ENCODE data around the gene PROX1. TPM values are rescaled to one million over a fixed set of nuclear protein-coding genes. Genes with fewer than 3 reads are reported as not detected.

PROX1 gene
- total and polyA plus RNA-seq, 12 donors, result 2.5 to 132 (median 110) TPM

GRCh38 chr1:214017191-214017982, 29.6 kb downstream of the PROX1 start:
- Histone ChIP-seq H3K4me1 (peaks cover 0 to 54% (median 17%) of the 10 kb centered on the region in 9 donors), H3K27me3 (no peaks in the 10 kb centered on the region), H3K9me3 (no peaks in the 10 kb centered on the region), H3K4me3 (no peak overlapping the region), H3K27ac (peak overlapping the region in 4 of 10 donors; percentile 1 to 55 (median 34)), H3K36me3 (peaks cover 0 to 16% (median 0%) of the 10 kb centered on the region in 9 donors)
- TF ChIP-seq, protein P1, sequence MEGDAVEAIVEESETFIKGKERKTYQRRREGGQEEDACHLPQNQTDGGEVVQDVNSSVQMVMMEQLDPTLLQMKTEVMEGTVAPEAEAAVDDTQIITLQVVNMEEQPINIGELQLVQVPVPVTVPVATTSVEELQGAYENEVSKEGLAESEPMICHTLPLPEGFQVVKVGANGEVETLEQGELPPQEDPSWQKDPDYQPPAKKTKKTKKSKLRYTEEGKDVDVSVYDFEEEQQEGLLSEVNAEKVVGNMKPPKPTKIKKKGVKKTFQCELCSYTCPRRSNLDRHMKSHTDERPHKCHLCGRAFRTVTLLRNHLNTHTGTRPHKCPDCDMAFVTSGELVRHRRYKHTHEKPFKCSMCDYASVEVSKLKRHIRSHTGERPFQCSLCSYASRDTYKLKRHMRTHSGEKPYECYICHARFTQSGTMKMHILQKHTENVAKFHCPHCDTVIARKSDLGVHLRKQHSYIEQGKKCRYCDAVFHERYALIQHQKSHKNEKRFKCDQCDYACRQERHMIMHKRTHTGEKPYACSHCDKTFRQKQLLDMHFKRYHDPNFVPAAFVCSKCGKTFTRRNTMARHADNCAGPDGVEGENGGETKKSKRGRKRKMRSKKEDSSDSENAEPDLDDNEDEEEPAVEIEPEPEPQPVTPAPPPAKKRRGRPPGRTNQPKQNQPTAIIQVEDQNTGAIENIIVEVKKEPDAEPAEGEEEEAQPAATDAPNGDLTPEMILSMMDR (IDR thresholded peaks at IDR 0.05), result no peak
- DNase-seq (no peak), ATAC-seq (no peak)
- intact Hi-C loops (cut with DNase I), result no loop called here
- WGBS, 2 donors, result 86 to 89% methylated on average over 11 of the region's 11 CpGs

DNA sequence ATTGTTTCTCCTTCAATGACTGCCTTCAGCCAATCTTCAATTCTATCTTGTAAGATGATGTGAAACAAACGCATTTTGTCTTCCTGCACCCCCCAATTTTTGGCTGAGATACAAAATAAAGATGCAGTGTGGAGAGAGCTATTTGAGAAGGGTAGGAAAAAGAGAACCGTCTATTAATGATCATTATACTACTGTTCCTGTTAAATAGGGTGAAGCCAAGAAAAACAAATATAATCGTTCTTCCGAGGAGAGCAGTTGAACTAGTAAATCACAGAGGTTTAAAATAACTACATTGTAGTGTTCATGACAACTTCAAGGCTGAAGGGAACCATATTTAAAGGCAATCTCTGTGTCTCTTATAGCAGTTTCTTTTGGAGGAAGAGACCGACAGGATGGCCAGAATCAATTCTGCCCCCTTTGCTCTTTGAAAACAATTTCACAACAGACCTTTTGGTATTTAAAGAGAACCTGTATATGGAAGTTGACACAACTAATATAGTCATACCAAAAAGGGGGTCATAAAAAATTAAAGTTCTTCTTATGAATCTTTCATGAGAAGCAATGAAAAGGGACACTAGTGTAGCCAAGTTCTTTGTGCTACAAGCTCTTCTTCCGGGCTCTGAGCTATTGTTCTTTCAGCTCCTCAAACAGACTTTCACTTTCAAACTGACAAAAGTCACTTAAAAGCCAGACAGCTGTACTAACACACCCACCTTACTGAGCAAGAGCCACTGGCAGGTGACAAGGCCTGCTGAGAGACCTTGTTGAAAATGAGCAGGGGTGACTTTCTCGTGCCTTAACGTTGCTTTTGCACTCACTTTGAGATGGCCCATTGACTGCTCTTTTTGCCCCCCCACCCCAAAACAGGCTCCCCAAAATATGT, 30.9 kb downstream of the PROX1 start:
- no peak for ATAC-seq
- Histone ChIP-seq H3K4me3 (no peak overlapping the region), H3K36me3 (peaks cover 0 to 12% (median 0%) of the 10 kb centered on the region in 9 donors), H3K9me3 (no peaks in the 10 kb centered on the region), H3K27ac (peak overlapping the region in 6 of 10 donors; percentile 2 to 55 (median 38)), H3K27me3 (no peaks in the 10 kb centered on the region), H3K4me1 (peaks cover 0 to 50% (median 17%) of the 10 kb centered on the region in 9 donors)
- DNase-seq, result no peak
- 30 to 35% methylated on average over 8 of the region's 8 CpGs for WGBS, 2 donors
- intact Hi-C loops (cut with DNase I), result no loop called here
- TF ChIP-seq, protein P1 (IDR thresholded peaks at IDR 0.05), result no peak

GRCh38 chr1:214019499-214019898, 31.7 kb downstream of the PROX1 start:
- peaks cover 0 to 12% (median 0%) of the 10 kb centered on the region in 9 donors for H3K36me3 ChIP-seq
- no peaks in the 10 kb centered on the region for H3K27me3 ChIP-seq
- TF ChIP-seq, protein P1 (IDR thresholded peaks at IDR 0.05), result no peak
- intact Hi-C loops (cut with DNase I), result no loop called here
- peaks cover 0 to 44% (median 9%) of the 10 kb centered on the region in 9 donors for H3K4me1 ChIP-seq
- H3K4me3 ChIP-seq, result no peak overlapping the region
- WGBS, 2 donors, result 78 to 80% methylated on average over 13 of the region's 13 CpGs
- no peaks in the 10 kb centered on the region for H3K9me3 ChIP-seq
- peak in 3 of 8 donors; percentile 25 to 31 (median 30) for ATAC-seq
- H3K27ac ChIP-seq, result peak overlapping the region in 4 of 10 donors; percentile 10 to 55 (median 31)
- no peak for DNase-seq

DNA sequence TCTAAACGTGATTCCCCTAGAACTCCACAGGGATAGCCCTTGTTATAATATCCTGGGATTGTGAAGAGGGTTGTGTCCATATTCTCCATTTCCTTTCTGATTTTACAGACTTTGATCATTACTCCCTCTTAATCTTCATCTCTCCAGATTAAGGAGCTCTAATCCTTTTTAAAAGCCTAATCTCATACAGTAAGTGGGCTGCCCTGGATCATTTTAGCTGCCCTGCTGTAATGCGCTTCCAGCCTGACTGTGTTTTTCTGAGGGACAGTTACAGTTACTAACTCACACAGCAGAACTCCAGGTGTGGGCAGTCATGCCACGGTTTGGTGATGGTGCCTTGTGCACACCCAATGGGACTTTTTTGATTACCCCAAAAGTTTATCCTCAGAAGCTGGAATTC, 33.5 kb downstream of the PROX1 start:
- Histone ChIP-seq H3K4me3 (no peak overlapping the region), H3K4me1 (peaks cover 0 to 39% (median 6%) of the 10 kb centered on the region in 9 donors), H3K27me3 (no peaks in the 10 kb centered on the region), H3K9me3 (no peaks in the 10 kb centered on the region), H3K36me3 (peaks cover 0 to 4% (median 0%) of the 10 kb centered on the region in 9 donors), H3K27ac (peak overlapping the region in 2 of 10 donors; percentile 14 to 22)
- TF ChIP-seq, protein P1 (IDR thresholded peaks at IDR 0.05), result no peak
- ATAC-seq (no peak), DNase-seq (no peak)
- intact Hi-C loops (cut with DNase I), result no loop called here
- WGBS, 2 donors, result 64 to 67% methylated on average over 3 of the region's 3 CpGs

Measured in heart right ventricle (tissue), 16 donors.